Calu3 (cell line): ENCODE measurements around the gene OLFM2. TPM values are rescaled to one million over a fixed set of nuclear protein-coding genes. Genes with fewer than 3 reads are reported as not detected.
"Not testable (repeated sequence)": the region's sequence is repeated elsewhere in the genome, so short reads cannot be mapped to it uniquely, and the experiment has no call there.

Experiments used
- BruUV-seq: library from RNA; stranded (reverse); fragments of 400-500 nt; replicated peaks from 2 replicates; lab custom pipeline; 2021; lab: Mats Ljungman, UMichigan
- CTCF ChIA-PET: fragments of 300-600 bp; sonication (Branson Sonifier 250); formaldehyde crosslinking; loops from one replicate; lab custom pipeline; 2022; ENCODE audit warnings: antibody characterized with exemption; lab: Charles Lee
- DNase-seq: peaks from one replicate; pipeline ENCODE4 v3.0.0; 2022
- H3K27ac Mint-ChIP-seq: one replicate; pipeline ENCODE4 v1.8.0; 2022; ENCODE audit warnings: mixed read lengths; ENCODE audit not compliant: unreplicated experiment
- H3K27me3 Mint-ChIP-seq: one replicate; pipeline ENCODE4 v1.8.0; 2022; ENCODE audit warnings: mixed read lengths; ENCODE audit not compliant: unreplicated experiment
- H3K36me3 Mint-ChIP-seq: one replicate; pipeline ENCODE4 v1.8.0; 2022; ENCODE audit warnings: mild to moderate bottlenecking, moderate library complexity, mixed read lengths; ENCODE audit not compliant: insufficient read depth, unreplicated experiment
- H3K4me1 Mint-ChIP-seq: one replicate; pipeline ENCODE4 v1.8.0; 2022; ENCODE audit warnings: mild to moderate bottlenecking, low read depth, mixed read lengths; ENCODE audit not compliant: unreplicated experiment
- H3K4me3 Mint-ChIP-seq: one replicate; pipeline ENCODE4 v1.8.0; 2022; ENCODE audit warnings: mild to moderate bottlenecking, low read depth, moderate library complexity, mixed read lengths; ENCODE audit not compliant: unreplicated experiment
- H3K9me3 Mint-ChIP-seq: one replicate; pipeline ENCODE4 v1.8.0; 2022; ENCODE audit warnings: low read depth, mixed read lengths; ENCODE audit not compliant: unreplicated experiment
- CTCF ChIP-seq: fragments of 200-600 bp; IDR thresholded peaks from one replicate; pipeline ENCODE4 v1.8.0; 2022; ENCODE audit warnings: antibody characterized with exemption; ENCODE audit not compliant: unreplicated experiment
- intact Hi-C: fragments of 100-400 bp; cut with micrococcal nuclease; formaldehyde crosslinking; loops from one replicate; pipeline ENCODE4 v1.10.0; 2022; ENCODE audit not compliant: unreplicated experiment
- total RNA-seq: library from RNA; stranded (reverse); gene quantifications from 2 replicates; pipeline ENCODE4 v1.2.3, GENCODE V29; 2022

The OLFM2 gene
- total RNA-seq, 1 experiment from 2014 or later, result 11.2 TPM

- TF ChIP-seq CTCF, result no peak
- Mint-ChIP-seq H3K27me3 (no peaks in the 10 kb centered on the region), H3K4me3 (no peak overlapping the region), H3K27ac (no peak overlapping the region), H3K4me1 (no peaks in the 10 kb centered on the region), H3K36me3 (peaks cover 23% of the 10 kb centered on the region), H3K9me3 (no peaks in the 10 kb centered on the region)
- DNase-seq, result peak; percentile 35
- no TSS peak for BruUV-seq
- intact Hi-C loops, result no loop called here
- CTCF ChIA-PET, result no interaction called here
These were observed 88.3 kb downstream of the OLFM2 start for GRCh38 chr19:9848060-9848459.

- CTCF ChIA-PET, result no interaction called here
- BruUV-seq, result no TSS peak
These were observed 89.1 kb downstream of the OLFM2 start for GRCh38 chr19:9847087-9847671.

GRCh38 chr19:9843626-9844273 is 92.6 kb downstream of the OLFM2 start:
- H3K9me3 Mint-ChIP-seq, H3K27me3 Mint-ChIP-seq, intact Hi-C loops, H3K4me3 Mint-ChIP-seq, BruUV-seq, H3K4me1 Mint-ChIP-seq, DNase-seq, CTCF ChIA-PET, H3K27ac Mint-ChIP-seq: not testable (repeated sequence)
- H3K36me3 Mint-ChIP-seq, result peaks cover 40% of the 10 kb centered on the region

More at GRCh38 chr19:9847087-9847671, 89.1 kb downstream of the OLFM2 start:
- H3K4me1 Mint-ChIP-seq, result no peaks in the 10 kb centered on the region
- peak; percentile 38 for TF ChIP-seq CTCF
- intact Hi-C loops, result no loop called here
- no peak overlapping the region for H3K4me3 Mint-ChIP-seq
- H3K27me3 Mint-ChIP-seq, result no peaks in the 10 kb centered on the region
- DNase-seq, result peak; percentile 55
- peaks cover 23% of the 10 kb centered on the region for H3K36me3 Mint-ChIP-seq
- H3K27ac Mint-ChIP-seq, result peak overlapping the region; percentile 35
- H3K9me3 Mint-ChIP-seq, result no peaks in the 10 kb centered on the region

GRCh38 chr19:9842834-9843625 is 93.3 kb downstream of the OLFM2 start:
- no peak overlapping the region for H3K27ac Mint-ChIP-seq
- DNase-seq, result no peak
- H3K4me3 Mint-ChIP-seq, result no peak overlapping the region
- BruUV-seq, result no TSS peak
- CTCF ChIA-PET, result no interaction called here
- no peaks in the 10 kb centered on the region for H3K27me3 Mint-ChIP-seq
- H3K36me3 Mint-ChIP-seq, result peaks cover 41% of the 10 kb centered on the region
- intact Hi-C loops, result no loop called here
- no peak for TF ChIP-seq CTCF
- no peaks in the 10 kb centered on the region for H3K9me3 Mint-ChIP-seq
- no peaks in the 10 kb centered on the region for H3K4me1 Mint-ChIP-seq
